Activated CD8-positive, alpha-beta memory T cell treated with anti-CD3 and anti-CD28 coated beads, Interleukin-2, amount 50 U/mL, for 4 hours (primary cell): ENCODE data around the gene ABHD16A.

Source experiments
- DNase-seq: peaks from one replicate; pipeline ENCODE4 v3.0.0-alpha.2; 2020

Gene ABHD16A

GRCh38 chr6:31702819-31703716 lies at the start of gene ABHD16A:
Gene ABHD16A, minus strand, starts transcription at chr6:31703324. Its CDS starts 43 bp downstream, at chr6:31703281.
- peak; percentile 97 for DNase-seq

DNA sequence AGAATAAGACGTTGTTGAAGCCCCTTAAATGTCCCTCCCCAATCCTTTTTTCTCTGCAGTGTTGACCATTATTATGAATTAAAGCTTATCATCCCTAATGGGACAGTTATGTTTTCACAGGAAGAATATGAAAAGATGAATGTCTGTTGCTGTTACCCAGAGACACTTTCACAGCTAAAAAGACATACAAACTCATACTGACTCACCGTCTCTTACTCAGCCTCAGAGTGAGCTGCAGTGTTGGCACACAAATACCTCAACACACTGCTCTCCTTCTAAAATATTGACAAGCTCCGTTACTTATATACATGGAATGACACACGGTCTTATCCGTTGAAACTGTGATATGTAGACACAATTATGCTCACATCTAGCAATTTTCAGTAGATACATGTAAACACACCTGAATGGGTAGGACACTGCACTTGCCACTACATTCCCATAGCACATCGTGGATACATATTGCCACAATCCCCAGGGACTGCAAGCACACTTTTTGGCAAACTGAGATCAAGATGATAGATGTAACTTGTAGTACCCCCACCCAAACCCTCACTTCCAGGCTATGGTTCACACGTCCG lies 49.7 kb upstream of the ABHD16A start:
- DNase-seq: no peak

- no peak for DNase-seq
Observed at GRCh38 chr6:31750411-31751022, 47.4 kb upstream of the ABHD16A start.

- no peak for DNase-seq
Observed at GRCh38 chr6:31749301-31750036, 46.3 kb upstream of the ABHD16A start.

DNA sequence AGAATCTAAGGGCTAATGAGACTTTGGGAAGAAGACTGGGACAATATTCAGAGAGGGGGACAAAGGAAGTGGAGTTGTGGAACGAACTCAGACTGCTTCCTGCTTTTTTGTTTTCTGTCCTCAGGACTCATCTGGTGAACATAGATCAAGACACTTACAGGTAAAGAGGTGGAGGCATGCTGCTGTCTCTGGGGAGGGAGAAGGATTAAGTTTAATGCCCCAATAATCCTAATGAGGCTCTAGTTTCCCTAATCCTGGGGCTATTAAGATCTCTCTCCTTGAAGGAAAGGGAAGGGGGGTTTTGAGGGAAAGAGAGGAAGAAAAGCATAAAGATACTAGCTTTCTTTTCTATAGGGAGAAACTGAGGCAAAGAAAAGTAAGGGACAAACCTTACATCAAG lies 41.3 kb upstream of the ABHD16A start:
- DNase-seq: no peak

- DNase-seq: no peak
Observed at GRCh38 chr6:31742894-31743293, 39.8 kb upstream of the ABHD16A start.

- DNase-seq: no peak
Observed at GRCh38 chr6:31741815-31742214, 38.7 kb upstream of the ABHD16A start.

DNA sequence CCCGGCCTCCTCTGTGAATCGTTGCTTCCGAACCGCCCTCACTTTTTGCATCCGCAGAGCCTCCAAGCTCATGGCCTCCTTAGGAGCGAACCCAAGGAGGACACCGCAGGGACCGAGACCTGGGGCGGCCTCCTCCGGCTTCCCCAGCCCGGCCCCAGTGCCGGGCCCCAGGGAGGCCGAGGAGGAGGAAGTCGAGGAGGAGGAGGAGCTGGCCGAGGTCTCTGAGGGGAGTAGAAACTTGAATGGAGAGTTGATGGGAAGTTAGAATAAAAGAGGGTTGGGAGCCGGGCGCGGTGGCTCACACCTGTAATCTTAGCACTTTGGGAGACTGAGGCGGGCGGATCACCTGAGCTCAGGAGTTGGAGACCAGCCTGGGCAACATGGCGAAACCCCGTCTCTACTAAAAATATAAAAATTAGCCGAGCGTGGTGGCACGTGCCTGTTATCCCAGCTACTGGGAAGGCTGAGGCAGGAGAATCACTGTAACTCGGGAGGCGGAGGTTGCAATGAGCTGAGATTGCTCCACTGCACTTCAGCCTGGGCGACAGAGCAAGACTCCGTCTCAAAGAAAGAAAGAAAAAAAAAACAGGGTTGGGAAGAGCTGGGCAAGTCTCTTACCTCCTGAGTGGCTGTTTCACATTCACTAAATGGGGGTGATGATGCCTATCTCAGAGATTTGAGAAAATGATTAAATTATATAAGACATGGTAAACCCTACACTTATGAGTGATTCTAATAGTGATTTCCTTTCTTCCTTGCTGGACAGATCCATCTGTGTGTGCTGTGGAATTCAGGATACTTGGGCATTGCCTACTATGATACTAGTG lies 37.5 kb upstream of the ABHD16A start:
- DNase-seq: no peak

- DNase-seq: peak; percentile 92
Observed at GRCh38 chr6:31739639-31740396, 36.7 kb upstream of the ABHD16A start, which contains the start of gene MSH5. Gene MSH5, plus strand, starts transcription at chr6:31740005. Its CDS starts 462 bp downstream, at chr6:31740467.

DNA sequence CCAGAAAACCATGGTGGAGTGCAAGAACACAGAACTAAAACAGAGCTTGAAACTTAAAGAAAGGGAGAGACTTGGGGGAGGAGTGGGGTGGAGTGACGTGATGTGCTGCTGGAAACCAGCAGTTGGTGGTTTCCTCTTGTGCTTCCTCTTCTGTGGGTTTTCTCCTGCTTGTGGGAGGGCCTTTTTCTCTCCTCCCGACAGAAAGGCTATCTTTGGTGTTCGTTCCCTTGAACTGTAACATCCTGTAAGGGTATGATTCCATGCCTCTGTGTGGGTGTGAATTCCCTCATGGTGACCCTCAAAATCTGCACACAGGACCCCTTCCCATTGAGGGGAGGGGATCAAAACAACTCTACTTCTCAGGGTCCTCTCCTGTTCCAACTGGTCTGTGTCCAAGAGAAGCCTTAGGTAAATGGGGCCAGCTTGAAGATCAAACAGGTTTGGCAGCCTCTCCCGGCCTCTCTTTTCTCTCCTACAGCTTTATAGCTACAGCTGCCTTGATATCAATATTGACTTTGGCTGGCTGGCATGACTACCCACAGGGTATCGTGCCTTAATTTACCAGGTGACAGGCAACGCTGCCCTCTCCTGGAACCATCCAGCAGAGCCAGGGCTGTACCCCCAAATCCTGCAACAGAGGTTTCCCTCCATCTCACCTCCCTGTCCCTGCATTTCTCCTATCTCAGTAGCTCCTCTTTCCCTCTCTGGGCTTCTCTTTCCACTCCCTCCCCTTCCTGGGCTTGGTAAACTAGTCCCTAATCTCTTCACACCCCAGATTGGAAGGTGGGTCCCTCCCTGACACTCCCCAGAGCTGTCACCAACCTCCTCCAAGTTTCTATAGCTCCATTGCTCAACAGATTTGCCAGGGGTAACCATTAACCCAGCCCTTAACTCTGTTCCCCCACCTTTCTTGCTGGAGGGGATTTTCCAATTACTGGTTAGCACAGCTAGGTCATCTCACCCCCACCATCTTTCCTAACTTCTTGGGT lies 35.2 kb upstream of the ABHD16A start:
- DNase-seq: peak; percentile 59

GRCh38 chr6:31737315-31737990 lies 34.3 kb upstream of the ABHD16A start:
- DNase-seq: no peak

DNA sequence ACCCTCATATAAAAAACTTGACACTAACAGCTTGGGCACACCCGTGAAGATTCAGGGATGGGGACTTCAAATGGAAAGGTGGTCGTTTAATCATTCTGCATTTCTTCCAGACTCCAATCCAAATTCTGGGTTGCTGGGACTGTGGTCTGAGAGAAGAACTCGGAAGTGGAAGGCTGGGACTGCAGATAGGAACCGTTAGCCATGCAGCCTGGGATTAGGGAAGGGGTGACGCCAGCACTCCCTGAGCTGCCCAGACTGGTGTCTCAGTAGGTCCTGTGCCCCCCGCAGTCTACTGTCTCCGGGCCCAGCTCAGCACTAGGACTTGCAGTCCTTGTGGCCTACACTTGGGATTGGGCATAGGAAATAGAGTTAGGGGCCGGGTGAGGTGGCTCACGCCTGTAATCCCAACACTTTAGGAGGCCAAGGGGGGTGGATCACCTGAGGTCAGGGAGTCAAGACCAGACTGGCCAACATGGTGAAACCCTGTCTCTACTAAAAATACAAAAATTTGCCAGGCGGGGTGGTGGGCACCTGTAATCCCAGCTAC lies 33.7 kb upstream of the ABHD16A start:
- DNase-seq: no peak

- DNase-seq: peak; percentile 78
Observed at GRCh38 chr6:31736021-31736767, 33.1 kb upstream of the ABHD16A start, which contains the start of gene CLIC1. Gene CLIC1, minus strand, starts transcription at chr6:31736530. Its CDS starts 230 bp downstream, at chr6:31736300.

GRCh38 chr6:31734821-31735406 lies 31.8 kb upstream of the ABHD16A start:
- peak; percentile 54 for DNase-seq

DNA sequence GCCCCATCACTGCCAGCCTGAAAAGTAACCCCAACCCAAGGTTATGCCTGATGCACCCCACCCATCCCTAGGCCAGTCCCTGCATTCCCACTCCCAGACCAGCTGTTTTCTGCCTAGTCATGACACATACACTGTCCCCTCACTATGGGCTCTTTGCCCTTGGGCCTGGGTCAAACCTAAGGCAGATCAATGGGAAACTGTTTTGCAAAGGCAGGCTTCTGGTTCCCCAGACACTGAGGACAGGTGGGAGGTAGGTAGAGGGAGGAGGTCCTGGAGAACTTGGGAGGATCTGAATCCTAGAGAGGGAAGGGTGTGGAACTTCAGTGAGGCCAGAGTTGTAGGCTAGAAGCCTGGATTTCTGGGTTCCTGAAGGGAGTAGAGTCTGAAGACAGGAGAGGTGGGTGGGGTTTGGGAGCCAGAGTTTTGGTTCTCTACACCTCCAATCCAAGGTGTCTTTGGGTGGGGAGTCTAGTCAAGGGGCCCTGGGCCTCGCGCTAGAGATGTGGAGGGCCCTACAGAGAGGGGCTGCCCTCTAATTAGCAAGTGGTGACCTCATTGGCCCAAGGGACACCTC lies 31.2 kb upstream of the ABHD16A start:
- no peak for DNase-seq

GRCh38 chr6:31733734-31734133 lies 30.6 kb upstream of the ABHD16A start:
- no peak for DNase-seq

DNA sequence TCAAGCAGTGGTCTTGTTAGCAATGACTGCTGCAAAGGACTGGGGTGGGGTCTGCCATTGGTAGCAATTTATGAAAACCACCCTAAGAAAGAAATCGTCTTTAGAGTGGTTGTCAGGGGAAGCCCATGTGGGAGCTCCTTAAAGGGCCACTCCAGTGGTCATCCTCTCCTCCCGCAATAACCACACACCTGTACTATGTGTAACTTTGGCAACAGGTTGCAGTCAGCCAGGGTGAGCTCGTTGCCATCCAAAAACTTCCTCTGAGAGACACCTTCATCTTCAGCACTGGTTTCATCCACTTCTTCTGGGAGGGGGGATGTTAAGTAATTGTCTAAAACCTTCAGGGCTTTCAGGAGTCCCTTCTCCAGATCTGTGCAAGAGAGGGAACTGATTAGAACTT lies 28.9 kb upstream of the ABHD16A start:
- DNase-seq: no peak
